ENCODE data around the gene MACROD1. TPM values are rescaled to one million over a fixed set of nuclear protein-coding genes. Genes with fewer than 3 reads are reported as not detected.

The MACROD1 gene
- total and polyA plus RNA-seq, 10 of the 15 experiments (the other 5 are each of a cell fraction or from before 2014, with no cell fraction given), result 1.2 to 22.7 (median 11.3) TPM; not detected in 1

- BruUV-seq (replicated peaks), result no TSS peak
- CTCF ChIA-PET, result no interaction called here
These were observed 65.0 kb downstream of the MACROD1 start for GRCh38 chr11:64100782-64101353.

More at GRCh38 chr11:64100782-64101353, 65.0 kb downstream of the MACROD1 start:
- no peak for DNase-seq (ENCODE audit: low read depth, low spot score)
- no peak overlapping the region for H2AFZ ChIP-seq (ENCODE audit: control insufficient read depth, low read depth, low read length)
- intact Hi-C loops (cut with micrococcal nuclease; ENCODE audit: unreplicated experiment) (loop anchor here (5.0 kb wide), 1 partner anchor 46 kb away; no protein-coding TSS in a partner anchor), in situ Hi-C loops (cut with MboI) (no loop called here)
- no peak for FAIRE-seq
- H3K27ac ChIP-seq (ENCODE audit: control insufficient read depth, insufficient read depth), result no peak overlapping the region
- H4K20me1 ChIP-seq (ENCODE audit: control insufficient read depth, insufficient read depth), result no peaks in the 10 kb centered on the region
- no peaks in the 10 kb centered on the region for H3K36me3 ChIP-seq (ENCODE audit: control insufficient read depth in 2 of 2, insufficient read depth in 2 of 2, low read length in 1 of 2)
- no peaks in the 10 kb centered on the region for H3K9me3 ChIP-seq (replicated peaks; ENCODE audit: control insufficient read depth, insufficient read depth, low read length)
- SMC1A ChIA-PET (ENCODE audit: uncharacterized antibody, unreplicated experiment), result no interaction called here
- no peaks in the 10 kb centered on the region for H3K79me2 ChIP-seq (ENCODE audit: control insufficient read depth, insufficient read depth, low read length)
- TF ChIP-seq CTCF (IDR thresholded peaks at IDR 0.05 in 2 of 3, conservative IDR thresholded peaks at IDR 0.05 in 1 of 3; ENCODE audit: control insufficient read depth in 2 of 3, extremely low read depth in 1 of 3, insufficient read depth in 1 of 3, low read depth in 3 of 3, low read length in 3 of 3) (no peak), RAD21 (IDR thresholded peaks at IDR 0.05; ENCODE audit: insufficient read depth, low read depth, low read length) (no peak), IRF3 (IDR thresholded peaks at IDR 0.05) (no peak), CEBPB (IDR thresholded peaks at IDR 0.05; ENCODE audit: borderline replicate concordance in 1 of 2, low read depth in 2 of 2, low read length in 2 of 2) (no peak)
- no peak; the same call in 2 of the 3 replicates for ATAC-seq
- H3K9ac ChIP-seq (ENCODE audit: control insufficient read depth, insufficient read depth, low read length), result no peak overlapping the region
- RAD21 ChIA-PET (ENCODE audit: unreplicated experiment), result no interaction called here
- H3K4me1 ChIP-seq (ENCODE audit: control insufficient read depth, insufficient read depth, low read length), result no peaks in the 10 kb centered on the region; the same call in 1 of the 2 replicates
- H3K27me3 ChIP-seq (replicated peaks in 1 of 2; ENCODE audit: control insufficient read depth in 2 of 2, insufficient read depth in 2 of 2, low read length in 1 of 2), result no peaks in the 10 kb centered on the region; a peak in 1 of 4 replicates
- H3K4me3 ChIP-seq, result no peak overlapping the region
- 24% methylated on average over 7 of the region's 7 CpGs for WGBS (ENCODE audit: insufficient coverage, insufficient replicate concordance, low lambda C conversion rate, missing lambda C conversion rate)
- H3K4me2 ChIP-seq (ENCODE audit: control insufficient read depth, insufficient read depth), result no peak overlapping the region
- POLR2A ChIA-PET, result no interaction called here

Measured in GM12878 (cell line).